Retinal pigment epithelial cell (primary cell): ENCODE data around the gene RIMKLB.
A peak's percentile ranks its signal among the peaks of the same experiment; 100 is the strongest.

ENCODE experiments used
- DNase-seq: peaks from one replicate; pipeline ENCODE4 v3.0.0-alpha.2; 2010; ENCODE audit warnings: low read depth
- H3K4me3 ChIP-seq: 2 replicates; pipeline ENCODE4 v1.5.1; 2011; ENCODE audit warnings: mild to moderate bottlenecking, low read length, control low read depth, moderate library complexity
- TF ChIP-seq, protein P1 (sequence below): conservative IDR thresholded peaks from 2 replicates; pipeline ENCODE4 v1.5.1; 2011; ENCODE audit warnings: low read depth, low read length, control low read depth, inconsistent platforms

RIMKLB gene

DNA sequence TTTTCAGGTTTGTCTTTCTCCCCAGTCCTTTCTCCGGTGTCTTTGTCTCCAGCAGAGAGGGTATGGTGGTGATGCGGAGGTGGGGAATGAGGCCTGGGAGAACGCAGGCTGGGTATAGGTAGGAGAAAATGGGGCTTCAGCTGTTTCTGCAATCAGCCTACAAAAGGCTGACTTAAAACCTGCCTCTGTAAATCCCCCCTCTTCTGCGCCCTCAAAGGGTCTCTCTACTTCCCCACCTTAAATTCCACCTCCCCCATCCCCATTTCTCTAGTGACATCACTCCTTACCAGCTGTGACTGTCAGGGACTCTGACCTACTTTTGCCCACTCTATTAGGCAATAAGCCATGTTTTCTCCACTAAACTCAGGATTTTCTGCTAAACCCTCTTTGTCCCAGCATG is 8.1 kb upstream of the RIMKLB start:
- no peak overlapping the region for H3K4me3 ChIP-seq
- DNase-seq, result no peak
- TF ChIP-seq, protein P1, sequence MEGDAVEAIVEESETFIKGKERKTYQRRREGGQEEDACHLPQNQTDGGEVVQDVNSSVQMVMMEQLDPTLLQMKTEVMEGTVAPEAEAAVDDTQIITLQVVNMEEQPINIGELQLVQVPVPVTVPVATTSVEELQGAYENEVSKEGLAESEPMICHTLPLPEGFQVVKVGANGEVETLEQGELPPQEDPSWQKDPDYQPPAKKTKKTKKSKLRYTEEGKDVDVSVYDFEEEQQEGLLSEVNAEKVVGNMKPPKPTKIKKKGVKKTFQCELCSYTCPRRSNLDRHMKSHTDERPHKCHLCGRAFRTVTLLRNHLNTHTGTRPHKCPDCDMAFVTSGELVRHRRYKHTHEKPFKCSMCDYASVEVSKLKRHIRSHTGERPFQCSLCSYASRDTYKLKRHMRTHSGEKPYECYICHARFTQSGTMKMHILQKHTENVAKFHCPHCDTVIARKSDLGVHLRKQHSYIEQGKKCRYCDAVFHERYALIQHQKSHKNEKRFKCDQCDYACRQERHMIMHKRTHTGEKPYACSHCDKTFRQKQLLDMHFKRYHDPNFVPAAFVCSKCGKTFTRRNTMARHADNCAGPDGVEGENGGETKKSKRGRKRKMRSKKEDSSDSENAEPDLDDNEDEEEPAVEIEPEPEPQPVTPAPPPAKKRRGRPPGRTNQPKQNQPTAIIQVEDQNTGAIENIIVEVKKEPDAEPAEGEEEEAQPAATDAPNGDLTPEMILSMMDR, result no peak

DNA sequence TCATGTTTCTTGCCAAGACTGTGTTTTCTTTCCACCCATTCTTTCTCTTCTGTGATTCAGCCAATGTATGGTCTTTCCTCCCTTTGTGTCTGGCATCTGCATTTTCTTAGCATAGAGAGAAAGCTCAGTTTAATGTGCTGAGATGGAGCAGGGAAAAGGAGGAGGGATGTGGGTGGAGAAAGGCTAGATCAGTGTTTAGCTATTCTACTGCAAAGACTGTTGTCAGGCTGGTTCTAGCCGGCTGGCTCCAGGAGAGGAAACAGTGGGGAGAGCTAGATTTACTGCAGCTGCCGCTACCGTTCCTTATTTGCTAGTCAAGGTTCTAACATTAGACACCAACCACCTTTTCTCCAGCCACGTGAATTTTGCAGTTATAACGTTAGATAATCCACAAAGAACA is 5.2 kb upstream of the RIMKLB start:
- DNase-seq, result no peak
- H3K4me3 ChIP-seq, result no peak overlapping the region
- TF ChIP-seq, protein P1, result no peak

DNA sequence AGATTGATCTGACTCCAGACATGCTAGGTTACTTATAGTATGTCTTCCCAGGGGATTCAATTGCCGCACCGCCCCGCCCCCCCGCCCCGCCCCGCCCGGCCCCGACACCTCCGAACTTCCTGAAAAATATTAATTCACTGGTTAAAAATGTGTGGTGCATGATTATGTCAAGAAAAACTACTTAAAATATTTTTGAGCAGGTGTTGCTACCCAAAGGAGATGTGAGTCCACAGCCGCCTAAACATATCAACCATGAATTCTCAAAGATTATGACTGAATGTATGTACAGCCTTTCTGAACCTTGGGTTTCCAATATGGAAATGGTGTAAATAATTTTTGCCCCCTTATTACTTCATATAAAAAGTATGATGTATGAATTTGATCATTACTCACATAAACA is 2.7 kb upstream of the RIMKLB start:
- no peak for DNase-seq
- TF ChIP-seq, protein P1, result no peak
- no peak overlapping the region for H3K4me3 ChIP-seq

DNA sequence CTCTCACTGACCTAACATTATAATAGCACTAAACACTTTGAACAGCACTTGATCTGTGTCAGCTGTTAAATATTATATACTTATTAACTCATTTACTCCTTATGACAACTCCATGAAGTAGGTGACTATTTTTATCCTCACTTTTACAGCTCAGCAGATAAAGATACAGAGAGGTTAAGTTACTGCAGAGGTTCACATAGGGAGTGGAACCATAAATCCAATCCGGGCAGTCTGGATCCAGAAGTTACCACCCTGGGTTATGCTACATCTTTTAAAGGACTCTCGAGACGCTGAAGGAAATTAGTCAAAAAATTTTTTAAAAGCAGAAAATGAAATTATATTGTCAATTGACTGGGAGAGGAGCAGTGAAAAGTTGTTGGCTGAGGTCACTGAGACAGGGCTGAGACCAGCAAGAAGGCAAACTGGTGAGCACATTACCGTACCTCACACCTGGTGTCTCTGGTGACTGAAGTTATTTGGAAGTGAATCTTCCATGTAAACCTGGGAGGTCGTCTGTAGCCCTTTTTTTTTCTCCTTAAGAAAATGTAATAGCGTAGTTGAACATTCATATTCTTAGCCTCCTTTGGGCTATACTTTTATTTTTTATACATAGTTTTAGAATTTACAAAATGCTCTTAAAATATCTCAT is 1.2 kb upstream of the RIMKLB start:
- TF ChIP-seq, protein P1, result no peak
- H3K4me3 ChIP-seq, result peak overlapping the region; percentile 69
- no peak for DNase-seq

DNA sequence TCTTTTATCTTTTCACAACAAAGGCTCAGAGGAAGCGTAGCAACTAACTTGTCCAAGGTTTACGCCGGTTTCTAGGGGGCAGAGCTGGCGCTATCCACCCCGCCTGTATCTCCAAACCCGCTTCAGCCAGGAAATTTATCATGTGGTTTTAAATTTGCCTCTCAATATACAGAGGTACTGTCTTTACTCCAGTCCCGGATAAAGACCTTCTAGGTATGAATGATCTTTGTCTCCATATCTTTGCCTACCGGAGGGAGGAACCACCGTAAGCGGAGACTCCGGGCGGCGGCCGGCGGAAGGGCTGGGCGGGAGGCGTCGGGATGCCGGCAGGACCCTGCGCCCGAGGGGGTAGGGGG is 693 bp upstream of the RIMKLB start:
- H3K4me3 ChIP-seq, result peak overlapping the region; percentile 69
- TF ChIP-seq, protein P1, result no peak
- DNase-seq, result no peak

DNA sequence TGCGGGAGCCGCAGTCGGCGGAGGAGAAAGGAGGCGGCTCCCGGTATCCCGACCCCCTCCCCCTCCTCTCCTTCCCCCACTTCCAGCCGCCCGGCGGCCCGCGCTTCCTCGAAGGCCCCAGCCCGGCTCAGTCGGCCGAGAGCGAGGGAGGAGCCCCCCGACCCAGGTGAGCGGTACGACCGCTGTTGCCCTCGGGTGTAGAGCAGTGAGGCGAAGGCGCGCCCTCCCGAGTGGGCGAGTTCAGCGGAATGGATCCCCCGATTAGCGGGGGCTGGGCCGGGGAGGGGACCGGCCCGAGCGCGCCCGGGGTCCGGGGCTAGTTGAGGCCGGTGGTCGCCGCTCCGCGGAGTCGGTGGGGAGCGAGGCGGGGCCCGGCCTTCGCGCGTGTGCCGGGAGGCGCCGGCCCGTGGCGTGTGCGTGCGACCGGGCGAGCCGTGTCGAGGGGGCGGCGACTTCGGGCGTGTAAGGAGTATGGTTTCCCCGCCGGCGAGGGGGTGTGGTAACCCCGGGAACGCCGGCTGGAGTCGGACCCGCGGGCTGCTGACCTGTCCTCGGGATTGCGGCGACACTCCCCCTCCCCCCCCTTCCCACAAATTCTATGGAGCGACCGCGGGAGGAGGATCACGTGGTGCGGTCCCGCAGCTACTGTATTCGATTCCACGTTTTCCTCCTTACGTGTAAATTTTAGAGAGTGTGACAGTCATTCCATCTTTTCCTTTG is 501 bp downstream of the RIMKLB start:
- H3K4me3 ChIP-seq, result peak overlapping the region; percentile 77
- DNase-seq, result no peak
- TF ChIP-seq, protein P1, result no peak

DNA sequence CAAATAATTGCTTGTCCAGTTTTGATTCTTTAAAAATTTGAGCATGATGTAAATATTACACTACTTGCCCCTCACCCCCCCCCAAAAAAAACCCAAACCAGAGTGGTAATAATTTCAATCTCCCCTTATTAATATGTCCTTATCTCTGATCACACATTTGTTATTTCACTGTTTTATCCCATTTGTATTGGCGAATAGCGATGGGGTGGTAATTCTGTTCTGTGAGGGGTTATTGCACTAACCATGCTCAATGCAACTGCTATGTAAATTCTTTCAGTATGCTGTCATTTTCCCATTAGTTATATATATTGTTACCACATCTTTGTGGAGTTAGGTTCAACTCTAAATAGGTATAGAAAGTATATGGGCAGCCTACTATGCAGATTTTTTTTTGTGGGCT is 1.1 kb downstream of the RIMKLB start:
- no peak for DNase-seq
- H3K4me3 ChIP-seq, result peak overlapping the region; percentile 77
- TF ChIP-seq, protein P1, result no peak
